ENCODE measurements around the gene CEMIP.

Gene CEMIP

DNA sequence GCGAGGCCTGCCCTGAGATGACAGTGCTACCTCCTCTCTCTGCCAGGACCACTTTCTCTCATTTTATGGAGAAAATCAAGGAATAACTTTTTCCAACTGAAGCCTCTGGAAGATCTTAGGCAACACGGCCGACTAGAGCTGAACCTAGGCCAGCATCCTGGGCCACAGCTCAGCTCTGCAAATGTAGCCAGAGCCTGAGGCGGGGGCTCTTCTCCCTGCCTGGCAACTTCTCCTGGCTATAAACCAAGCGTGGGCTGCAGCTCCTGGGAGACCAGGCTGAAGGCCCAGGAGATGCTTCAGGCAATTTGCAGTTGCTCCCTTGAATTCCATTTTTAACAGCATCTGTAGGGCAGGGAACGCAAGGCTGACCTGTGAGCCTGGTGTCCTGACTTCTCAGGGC, 74.9 kb downstream of the CEMIP start:
- DNase-seq, result no peak

DNA sequence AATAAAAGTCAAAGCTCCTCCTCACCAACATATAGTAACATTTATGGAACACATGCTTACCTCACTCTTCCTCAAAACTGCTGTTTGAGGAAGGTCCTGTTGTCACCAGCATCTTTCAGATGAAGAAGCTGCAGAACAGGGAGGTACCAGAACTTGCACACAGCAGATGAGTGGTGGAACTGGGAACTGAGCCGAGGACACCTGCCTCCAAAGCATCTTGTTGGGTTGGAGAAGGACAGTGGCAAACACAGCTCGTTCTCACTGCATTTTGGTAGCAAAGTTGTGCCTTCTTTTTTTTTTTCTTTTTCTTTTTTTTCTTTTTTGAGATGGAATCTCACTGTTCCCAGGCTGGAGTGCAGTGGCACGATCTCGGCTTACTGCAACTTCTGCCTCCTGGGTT, 76.0 kb downstream of the CEMIP start:
- DNase-seq, result no peak

DNA sequence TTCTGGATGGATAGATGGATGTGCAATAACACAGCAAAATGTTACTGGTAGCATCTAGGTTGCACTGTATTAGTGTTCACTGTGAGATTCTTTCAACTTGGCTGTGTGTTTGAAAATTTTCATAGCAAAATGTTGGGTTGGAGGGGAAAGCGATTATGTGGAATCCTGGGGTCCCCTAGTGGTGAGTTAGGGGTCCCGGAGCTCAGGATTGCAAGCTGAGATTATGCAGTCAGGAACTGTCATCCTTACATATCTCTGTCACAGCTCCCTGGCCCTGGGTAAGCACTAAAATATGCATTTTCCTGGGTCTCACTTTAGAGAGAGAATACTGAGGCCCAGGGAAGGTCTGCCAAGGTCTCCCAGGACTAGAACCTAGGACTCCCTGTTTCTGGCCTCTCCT, 77.2 kb downstream of the CEMIP start:
- DNase-seq, result no peak

DNA sequence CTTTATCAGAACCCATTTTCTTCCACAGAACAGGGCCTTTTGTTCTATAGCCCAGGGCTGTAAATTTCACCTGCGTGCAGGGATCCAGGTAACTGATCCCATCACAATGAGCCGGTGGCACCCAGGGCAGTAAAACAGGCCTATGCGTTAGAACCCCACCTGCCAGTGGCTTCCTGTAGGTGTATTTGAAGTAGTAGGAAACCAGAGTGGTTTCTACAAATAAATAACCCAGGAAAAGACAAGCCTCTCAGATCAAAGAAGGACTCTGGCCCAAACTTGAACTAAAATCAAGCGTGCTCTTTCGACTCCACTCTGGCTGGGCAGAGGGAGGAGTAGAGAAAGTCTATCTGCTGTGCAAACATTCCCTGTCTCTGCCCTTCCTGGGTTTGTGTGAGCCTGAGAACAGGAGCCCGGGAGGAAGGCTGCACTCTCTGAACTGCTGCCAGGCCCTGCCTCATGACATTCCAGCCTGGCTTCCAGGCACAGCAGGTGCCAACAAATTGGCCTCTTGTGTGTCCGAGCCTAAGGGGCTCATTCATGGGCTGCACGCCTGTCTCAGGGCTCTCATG, 77.7 kb downstream of the CEMIP start:
- DNase-seq, result no peak

DNA sequence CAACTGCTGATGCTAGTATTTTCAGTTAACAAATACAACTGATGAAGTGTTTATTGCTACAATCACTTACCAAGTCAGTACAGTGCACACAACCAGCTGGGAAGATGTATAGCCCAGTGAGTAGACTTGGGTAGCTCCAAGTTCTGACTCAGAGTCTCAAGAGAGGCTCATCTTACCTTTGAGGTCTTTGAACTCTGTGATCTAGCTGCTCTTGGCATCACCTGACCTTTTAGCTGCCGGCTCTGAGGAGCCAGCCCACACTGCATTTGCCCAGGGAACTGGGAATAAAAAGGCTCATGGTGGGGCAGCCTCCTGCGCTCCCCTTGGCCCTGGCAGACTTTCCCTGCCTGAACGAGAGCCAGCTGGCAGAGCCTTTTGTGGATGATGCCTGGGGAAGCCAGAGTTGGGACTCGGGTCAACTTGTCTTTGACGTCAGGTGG, 82.6 kb downstream of the CEMIP start:
- no peak for DNase-seq

DNA sequence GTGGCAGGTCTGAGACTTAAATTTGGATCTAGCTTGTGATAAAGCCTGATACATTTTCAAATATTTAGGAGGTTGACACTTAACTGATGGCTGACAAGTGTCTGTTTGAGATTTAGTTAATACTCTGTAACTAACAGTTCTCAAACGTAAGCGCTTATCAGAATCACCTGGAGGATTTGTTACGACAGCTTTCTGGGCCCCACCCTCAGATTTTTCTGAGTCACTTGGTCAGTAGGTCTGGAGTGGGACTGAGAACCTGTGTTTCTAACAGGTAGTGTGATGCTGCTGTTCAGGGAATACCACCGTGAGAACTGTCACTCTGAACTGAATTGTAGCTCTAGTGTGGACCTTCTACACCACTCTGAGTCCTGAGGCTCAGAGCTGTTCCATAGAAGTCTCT, 85.5 kb downstream of the CEMIP start:
- DNase-seq, result no peak

DNA sequence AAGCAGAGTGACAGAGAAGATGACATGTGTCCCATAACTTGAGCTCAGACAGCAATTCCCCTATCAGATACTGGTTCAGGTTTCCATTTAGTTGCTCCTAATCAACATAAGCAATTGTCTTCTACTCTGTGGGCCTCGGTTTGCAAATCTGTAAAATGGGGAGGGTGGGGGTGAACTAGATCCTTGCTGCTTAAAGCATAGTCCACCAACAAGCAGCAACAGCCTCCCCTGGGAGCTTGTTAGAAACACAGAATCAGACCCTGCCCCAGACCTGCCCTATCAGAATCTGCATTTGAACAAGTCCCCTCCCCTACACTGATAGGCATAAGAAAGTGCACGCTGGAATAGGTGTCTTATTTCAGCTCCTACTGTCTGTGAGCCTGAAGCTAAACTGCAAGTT, 87.8 kb downstream of the CEMIP start:
- DNase-seq, result no peak

DNA sequence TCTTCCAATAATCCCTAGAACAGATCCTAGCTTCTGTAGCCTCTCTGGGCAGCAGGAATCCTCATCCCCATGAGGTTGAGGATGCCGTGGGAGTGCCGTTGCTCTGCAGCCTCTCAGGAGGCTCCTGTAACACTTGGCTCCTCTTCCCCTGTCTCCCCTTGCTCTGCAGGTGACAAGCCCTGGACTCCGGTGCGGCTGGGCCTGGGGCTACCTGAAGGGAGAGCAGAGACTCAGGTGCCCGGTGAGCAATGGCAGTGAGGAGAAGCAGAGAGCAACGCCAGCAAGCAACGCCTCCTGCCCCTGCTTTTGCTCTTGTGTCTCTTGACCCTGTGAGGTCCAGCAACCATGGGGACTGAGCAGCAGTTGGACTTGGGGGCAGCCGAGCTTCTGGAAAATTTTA, 91.2 kb downstream of the CEMIP start:
- no peak for DNase-seq

DNA sequence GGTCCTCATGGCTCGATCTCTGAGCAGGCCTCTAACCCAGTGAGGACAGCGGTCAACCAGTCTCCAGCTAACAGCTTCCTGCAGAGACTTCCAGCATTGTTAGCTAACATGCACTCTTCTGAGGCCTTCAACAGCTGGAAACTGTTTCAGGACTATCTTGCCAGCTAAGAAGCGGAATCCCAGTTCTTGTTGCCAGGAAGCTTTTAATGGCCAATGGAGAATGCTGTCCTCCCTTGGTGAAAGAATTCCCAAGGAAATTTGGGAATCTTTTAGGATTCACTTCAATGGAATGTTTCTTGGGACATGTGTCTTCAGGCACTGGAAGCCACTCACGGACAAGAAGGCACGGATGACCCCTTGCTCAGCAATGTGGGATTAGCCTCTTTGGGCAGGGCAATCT, 91.7 kb downstream of the CEMIP start:
- DNase-seq, result no peak

DNA sequence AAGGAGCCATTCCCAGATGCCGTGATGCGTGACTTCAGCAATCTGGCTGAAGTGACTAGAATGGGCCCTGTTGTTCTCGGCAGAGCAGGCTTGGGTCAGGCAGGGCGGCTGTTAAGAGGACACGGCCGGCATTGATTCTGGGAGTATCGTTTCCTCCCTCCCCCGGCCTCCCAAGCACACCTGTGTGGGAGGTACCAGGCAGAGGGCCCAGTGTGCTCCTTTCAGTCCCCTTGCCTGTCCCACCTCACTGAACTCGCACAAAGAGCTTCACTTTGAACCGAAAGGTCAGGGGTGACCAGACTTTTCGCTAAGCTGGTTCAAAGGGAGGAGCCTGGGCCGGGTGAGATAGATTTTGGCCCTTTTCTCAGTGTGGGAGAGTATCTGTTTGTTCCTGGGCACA, 92.7 kb downstream of the CEMIP start:
- no peak for DNase-seq

DNA sequence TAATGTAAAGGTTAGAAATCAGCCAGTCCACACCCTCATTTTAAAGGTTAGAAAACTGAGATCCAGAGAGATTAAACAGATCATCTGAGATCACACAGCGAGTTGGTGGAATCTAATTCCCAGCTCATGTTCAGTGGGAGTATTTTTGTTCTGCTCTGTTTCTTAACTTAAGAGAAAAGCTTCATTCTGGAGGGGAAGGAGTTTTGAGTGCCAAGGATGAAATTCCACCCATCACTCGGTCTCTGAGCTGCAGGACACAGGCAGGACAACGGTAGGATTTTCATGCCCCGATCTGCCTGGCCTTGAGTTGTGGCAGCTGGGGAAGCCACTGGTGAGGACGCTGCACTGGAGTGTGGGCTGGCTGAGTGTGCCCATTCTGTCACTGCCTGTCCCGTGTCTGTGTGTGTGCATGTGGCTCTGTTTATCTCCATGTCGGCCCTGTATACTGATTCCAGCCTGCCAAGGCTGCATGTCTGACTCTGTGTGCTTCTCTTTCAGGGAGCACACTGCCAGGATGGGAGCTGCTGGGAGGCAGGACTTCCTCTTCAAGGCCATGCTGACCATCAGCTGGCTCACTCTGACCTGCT, 94.3 kb downstream of the CEMIP start:
- DNase-seq, result no peak

DNA sequence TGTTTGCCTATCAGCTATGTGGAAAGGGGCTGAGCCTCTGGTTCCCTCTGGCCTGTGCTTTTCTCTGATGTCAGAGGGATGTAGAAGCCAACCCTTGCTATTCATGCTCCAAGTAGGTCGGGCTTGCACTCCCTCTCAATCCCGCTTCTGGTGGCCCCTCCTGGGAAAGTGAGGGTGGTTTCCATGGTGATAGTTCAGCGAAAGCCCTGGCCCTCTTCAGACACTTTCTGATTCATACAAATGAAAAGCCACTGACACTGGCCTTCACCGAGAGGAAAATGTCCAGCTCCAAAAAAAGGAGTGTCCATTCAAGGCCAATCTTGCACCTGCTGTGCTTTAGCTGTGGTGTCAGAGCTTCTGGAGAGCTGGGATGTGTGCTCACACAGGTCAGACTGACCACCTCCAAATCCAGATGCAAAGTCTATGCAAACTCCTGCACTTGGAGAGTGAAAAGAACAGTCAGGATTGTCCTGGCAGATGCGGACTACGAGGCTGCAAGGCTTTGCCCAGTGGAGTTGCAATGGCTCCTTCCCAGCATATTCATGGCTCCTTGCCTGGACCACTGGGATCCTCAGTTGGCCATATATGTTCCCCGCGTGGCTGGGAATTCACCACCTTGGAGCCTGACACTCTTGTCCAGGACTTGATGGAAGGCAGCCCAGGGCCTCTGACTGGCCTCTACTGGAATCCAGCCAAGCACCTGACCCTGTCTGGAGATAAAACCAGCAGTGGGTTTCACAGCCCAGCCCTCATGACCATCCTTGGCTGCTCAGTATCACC, 96.6 kb downstream of the CEMIP start:
- no peak for DNase-seq

DNA sequence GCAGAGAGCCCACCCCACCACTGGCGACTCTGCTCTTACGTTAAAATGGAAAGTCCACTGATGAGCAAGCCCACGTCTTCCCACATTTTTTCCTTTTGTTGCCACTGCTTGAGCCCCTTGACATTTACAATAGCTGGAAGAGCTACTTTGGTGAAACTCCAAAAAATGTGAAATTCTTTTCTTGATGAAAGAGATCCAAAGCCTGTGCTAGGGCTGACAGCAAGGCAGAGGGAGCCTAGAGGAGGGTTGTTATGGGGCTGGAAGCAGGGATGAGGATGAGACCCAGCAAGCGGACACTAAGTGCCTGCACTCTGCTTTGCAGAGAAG, 97.1 kb downstream of the CEMIP start:
- no peak for DNase-seq

DNA sequence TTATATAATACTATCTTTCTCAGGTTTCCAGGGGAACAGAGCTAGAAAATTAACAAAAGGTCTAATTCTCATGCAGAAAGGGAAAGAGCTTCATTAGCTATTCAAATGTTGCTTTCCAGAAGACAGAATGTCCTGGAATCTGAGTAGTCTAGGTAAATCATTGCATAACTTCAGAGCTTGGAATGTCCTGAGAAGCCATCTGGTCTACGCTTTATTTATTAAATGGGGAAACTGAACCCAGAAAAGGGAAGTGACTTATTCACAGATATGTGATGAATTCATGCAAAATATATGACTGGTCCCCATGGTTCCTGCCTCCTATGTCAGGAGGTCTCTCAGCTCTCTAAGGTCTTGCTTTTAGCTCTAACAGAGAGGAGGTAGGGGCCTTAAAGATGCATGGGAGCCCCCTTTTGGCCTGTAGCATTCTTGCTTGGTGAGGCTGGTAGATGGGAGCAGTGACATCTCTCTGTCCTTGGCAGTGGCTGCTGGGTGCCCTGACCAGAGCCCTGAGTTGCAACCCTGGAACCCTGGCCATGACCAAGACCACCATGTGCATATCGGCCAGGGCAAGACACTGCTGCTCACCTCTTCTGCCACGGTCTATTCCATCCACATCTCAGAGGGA, 99.2 kb downstream of the CEMIP start:
- DNase-seq, result no peak

DNA sequence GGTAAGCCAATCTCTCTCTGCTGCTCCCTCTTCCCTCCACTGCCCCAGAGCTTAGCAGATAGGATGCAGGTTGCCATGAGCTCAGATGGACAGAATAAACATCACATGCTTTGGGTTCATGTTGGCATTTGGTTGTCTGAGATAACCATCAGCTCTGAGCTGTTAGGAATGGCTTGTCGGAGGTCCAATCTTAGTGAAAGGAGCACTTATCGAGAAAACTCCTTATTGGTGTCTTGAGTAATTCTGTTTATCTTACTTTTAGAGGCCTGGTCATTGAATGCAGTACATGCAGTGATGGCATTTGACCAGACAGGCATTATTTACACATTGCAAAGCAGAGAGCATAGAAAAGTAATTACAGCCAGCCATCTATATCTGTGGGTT, 99.7 kb downstream of the CEMIP start:
- no peak for DNase-seq

DNA sequence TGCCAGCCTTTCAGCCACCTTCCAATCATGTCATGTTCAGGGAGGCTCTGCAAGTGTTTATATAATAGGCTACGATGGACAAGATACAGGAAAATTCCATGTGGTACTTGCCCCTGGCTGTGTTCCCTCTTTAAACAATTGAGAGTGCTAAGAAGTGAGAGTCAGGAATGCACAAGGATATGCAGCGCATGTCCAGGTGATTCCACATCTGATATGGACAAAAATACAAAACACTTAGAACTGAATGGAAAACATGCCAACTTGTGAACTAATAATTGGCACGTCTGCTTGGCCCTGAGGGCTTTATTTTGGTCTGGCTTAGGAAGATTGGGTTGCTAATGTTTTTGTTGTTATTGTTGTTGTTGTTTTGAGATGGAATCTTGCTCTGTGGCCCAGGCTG, 100.9 kb downstream of the CEMIP start:
- no peak for DNase-seq

DNA sequence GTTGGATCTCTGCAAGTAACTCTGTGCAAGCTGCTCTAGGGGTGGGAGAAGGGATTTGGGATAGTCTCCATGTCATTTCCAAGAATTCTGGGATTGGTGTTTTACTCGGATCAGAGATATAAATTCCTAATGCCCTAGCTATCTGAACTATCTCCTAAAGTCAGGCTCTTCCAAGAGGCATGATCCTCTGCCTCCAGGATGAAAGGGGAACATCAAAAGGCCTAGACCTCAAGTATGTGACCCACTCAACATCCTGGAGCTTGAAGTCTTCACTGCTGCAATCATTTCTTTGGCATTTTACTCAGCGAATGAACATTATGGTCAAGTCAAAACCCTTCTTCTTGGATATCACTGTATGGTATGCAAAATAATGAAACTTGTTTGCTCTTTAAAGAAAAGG, 104.5 kb downstream of the CEMIP start:
- DNase-seq, result no peak

DNA sequence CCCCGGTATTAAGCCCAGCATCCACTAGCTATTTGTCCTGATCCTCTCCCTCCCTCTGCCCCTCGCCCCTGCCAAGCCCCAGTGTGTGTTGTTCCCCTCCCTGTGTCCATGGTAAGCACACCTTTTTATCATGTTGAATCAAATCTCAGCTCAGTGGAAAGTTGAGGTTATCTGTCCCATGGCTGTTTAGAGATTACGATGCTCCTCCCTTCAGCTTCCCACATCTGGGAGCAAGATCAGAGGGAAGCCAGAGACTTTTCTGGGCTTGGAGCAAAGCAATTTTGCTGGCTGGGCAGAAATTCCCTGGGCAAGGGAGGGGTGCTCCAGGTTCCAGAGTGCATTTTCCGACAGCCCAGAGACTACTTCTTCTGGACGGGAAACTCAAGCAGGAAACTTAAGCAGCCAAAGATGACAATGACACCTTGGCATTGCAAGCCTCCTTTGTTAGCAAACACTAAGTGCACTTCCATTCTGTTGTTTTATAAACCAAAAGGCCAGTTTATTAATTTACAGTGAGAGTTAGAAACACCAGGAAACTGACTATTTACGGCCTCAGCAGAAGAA, 105.9 kb downstream of the CEMIP start:
- no peak for DNase-seq

DNA sequence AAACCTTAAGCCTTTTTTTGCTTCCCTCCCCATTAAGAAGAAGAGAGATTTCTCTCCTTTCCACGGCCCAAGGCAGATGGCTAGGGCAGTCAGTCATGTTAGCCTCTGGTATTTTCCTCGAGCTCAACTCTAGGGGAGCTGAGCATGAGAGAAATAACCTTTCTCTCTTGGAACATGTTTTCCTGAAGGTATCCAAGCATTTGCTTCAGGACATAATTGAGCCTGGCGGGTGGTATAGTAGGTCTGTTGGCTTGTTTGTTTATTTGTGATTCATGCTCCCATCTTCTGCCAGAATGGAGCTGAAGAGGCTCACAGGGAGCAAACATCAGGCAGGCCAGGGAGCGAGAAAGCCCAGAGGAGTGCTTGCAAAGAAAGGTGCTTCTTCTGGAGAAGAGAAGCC, 108.0 kb downstream of the CEMIP start:
- DNase-seq, result no peak

DNA sequence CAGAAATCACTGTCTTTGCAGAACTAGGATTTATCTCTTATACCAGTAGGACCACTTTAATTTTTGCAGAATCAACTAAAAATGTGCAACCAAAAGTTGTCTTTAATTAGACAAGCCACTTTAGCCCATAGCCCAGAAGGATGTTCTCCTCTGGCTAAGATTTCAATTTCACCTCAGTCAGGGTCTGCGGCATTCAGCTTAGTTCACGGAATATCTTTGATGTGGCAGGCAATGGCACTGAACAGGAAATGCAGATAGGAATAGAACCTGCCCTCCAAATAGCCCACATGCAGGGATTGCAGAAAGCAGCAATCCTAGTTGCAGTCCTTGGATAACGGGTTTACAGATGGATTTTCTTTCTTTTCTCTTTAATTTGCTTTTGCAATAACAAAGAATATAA, 109.7 kb downstream of the CEMIP start:
- no peak for DNase-seq

DNA sequence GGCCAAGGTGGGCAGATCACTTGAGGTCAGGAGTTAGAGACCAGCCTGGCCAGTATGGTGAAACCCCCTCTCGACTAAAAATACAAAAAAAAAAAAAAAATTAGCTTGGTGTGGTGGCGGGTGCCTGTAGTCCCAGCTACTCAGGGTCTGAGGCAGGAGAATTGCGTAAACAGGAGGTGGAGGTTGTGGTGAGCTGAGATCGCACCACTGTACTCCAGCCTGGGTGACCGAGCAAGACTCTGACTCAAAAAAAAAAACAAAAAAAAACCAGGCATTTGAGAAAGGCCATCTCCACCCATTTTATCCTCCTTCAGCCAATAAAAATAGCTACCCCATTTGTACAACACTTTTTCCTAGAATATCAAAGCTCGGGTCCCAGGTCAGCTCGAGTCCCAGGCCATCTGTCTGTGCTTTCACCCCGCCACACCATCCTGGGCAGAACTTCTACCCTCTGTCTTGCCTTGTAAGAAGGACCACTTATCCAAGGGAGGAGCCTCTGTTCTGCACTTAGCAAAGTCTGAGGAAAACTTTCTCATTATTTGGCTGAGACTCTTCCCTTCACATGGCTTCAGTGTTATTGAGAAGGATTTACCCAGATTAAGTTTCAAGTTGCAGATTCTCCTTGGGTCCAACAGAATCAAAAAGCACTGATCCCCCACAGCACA, 111.3 kb downstream of the CEMIP start:
- no peak for DNase-seq

DNA sequence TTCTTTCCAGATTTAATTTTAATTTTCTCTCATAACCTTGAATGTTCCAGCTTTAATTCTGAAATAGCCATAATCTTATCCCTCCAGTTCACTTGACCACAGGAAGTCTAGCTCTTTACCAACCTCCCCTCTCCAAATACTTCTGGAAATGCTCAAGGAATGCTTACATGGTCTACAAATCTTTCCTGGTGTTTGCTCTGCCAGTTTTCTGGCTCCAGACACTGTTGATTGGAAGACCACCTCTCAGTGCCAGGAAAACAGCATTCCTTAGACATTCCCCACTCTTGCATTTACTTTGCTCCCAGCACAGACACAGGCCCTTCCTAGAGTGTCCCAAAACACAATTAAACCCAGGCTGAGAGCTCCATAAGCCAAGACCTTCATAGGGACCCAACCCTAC, 111.8 kb downstream of the CEMIP start:
- DNase-seq, result no peak

DNA sequence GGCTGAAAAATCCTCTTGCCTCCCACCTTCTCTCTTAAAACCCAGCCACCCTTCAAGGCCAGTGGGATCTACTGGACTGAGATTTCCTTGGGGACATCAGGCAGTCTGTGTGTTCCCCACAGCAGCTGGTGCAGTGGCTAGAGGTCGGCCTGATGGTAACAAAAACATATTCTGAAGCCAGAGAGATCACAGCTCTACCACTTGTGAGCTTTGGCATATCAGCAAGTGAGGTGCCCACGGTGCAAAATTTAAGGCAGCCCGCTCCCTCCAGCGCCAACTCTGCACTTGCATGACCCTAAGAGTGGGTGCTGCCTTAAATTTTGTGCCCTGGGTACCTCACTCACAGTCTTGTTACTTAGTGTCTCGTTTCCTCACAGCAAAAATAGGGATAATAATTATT, 113.2 kb downstream of the CEMIP start:
- DNase-seq, result no peak

DNA sequence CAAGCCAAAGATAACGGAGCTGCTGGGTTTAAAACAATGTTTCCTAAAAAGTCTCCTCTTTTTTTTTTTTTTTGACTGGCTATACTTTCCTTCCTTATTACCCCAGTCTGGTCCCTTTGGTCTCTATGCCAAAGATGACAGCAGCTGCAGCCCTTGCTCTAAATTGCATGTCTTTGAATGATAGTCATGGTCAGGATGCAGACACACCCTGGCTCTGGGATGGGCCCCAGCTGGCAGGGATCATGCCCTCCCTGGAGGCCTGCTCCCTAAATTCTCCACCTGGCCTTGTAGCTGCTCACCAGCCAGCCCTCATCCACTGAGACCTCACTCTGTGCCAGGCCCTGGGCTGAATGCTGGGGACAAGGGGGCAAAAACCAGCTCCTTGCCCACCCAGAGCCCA, 114.6 kb downstream of the CEMIP start:
- DNase-seq, result no peak
